Body of pancreas (tissue), 4 donors: ENCODE data around the gene ANKRD12.

ENCODE experiments used
- POLR2A ChIP-seq, 3 donors: fragments of 450-650 bp; IDR thresholded peaks; one replicate each; pipeline ENCODE4 v1.6.1; 2016; ENCODE audit warnings: antibody characterized with exemption in 3 of 3, mild to moderate bottlenecking in 2 of 3
- TF ChIP-seq, protein P1 (sequence below), 7 experiments: fragments of 450-650 bp in 4 of 7; fragments of 200-600 bp in 3 of 7; sonication (generic) in 3 of 7; IDR thresholded peaks; one replicate each; pipeline ENCODE4 v1.5.1; 2016 to 2019; ENCODE audit warnings: antibody characterized with exemption in 7 of 7

DNA sequence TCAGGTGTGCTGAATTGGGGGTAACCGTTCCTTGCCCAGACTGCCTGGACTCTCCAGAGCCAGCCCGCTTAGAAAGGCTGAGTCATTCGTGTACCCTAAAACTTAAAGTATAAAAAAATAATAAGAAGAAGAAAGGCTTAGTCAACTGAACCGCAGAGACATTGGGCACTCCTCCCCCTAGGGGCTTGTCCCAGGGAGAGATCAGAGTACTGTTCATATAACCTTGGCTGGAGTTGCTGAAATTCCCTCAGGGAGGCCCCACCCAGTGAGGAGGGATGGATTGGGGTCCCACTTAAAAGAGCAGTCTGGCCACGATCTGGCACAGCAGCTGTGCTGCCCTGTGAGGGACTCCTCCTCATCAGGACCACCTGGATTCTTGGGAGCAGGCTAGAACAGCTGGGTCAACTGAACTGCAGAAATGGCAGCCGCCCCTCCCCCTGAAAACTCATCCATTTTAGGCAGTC, 37.2 kb downstream of the ANKRD12 start:
- TF ChIP-seq POLR2A (IDR thresholded peaks at IDR 0.05): no peak
- TF ChIP-seq, protein P1, sequence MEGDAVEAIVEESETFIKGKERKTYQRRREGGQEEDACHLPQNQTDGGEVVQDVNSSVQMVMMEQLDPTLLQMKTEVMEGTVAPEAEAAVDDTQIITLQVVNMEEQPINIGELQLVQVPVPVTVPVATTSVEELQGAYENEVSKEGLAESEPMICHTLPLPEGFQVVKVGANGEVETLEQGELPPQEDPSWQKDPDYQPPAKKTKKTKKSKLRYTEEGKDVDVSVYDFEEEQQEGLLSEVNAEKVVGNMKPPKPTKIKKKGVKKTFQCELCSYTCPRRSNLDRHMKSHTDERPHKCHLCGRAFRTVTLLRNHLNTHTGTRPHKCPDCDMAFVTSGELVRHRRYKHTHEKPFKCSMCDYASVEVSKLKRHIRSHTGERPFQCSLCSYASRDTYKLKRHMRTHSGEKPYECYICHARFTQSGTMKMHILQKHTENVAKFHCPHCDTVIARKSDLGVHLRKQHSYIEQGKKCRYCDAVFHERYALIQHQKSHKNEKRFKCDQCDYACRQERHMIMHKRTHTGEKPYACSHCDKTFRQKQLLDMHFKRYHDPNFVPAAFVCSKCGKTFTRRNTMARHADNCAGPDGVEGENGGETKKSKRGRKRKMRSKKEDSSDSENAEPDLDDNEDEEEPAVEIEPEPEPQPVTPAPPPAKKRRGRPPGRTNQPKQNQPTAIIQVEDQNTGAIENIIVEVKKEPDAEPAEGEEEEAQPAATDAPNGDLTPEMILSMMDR (IDR thresholded peaks at IDR 0.05): no peak
